Measurements from ENCODE around the gene UBE2E2. TPM values are rescaled to one million over a fixed set of nuclear protein-coding genes. Genes with fewer than 3 reads are reported as not detected.

The UBE2E2 gene
- total RNA-seq, 1 experiment from 2014 or later, result 54.9 TPM

GRCh38 chr3:23385327-23385726 lies 182.2 kb downstream of the UBE2E2 start (continued):
- TF ChIP-seq, protein P1, sequence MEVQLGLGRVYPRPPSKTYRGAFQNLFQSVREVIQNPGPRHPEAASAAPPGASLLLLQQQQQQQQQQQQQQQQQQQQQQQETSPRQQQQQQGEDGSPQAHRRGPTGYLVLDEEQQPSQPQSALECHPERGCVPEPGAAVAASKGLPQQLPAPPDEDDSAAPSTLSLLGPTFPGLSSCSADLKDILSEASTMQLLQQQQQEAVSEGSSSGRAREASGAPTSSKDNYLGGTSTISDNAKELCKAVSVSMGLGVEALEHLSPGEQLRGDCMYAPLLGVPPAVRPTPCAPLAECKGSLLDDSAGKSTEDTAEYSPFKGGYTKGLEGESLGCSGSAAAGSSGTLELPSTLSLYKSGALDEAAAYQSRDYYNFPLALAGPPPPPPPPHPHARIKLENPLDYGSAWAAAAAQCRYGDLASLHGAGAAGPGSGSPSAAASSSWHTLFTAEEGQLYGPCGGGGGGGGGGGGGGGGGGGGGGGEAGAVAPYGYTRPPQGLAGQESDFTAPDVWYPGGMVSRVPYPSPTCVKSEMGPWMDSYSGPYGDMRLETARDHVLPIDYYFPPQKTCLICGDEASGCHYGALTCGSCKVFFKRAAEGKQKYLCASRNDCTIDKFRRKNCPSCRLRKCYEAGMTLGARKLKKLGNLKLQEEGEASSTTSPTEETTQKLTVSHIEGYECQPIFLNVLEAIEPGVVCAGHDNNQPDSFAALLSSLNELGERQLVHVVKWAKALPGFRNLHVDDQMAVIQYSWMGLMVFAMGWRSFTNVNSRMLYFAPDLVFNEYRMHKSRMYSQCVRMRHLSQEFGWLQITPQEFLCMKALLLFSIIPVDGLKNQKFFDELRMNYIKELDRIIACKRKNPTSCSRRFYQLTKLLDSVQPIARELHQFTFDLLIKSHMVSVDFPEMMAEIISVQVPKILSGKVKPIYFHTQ (CRISPR knock-in tag; IDR thresholded peaks at IDR 0.05), result no peak
- no peak for TF ChIP-seq IRF2 (CRISPR knock-in tag; IDR thresholded peaks at IDR 0.05; ENCODE audit: borderline replicate concordance, low read depth)
- no peak for TF ChIP-seq PREB (CRISPR knock-in tag; IDR thresholded peaks at IDR 0.05; ENCODE audit: borderline replicate concordance)

GRCh38 chr3:23387286-23387918 lies 184.3 kb downstream of the UBE2E2 start:
- H3K9me3 Mint-ChIP-seq, result peaks cover 6% of the 10 kb centered on the region; the same call in 1 of the 2 replicates
- POLR2A ChIA-PET, result no interaction called here
- TF ChIP-seq TEAD4 (CRISPR knock-in tag; IDR thresholded peaks at IDR 0.05), result no peak
- no peak for TF ChIP-seq ESRRA (CRISPR knock-in tag; IDR thresholded peaks at IDR 0.05; ENCODE audit: borderline replicate concordance)
- no peak for TF ChIP-seq ATF3 (CRISPR knock-in tag; conservative IDR thresholded peaks at IDR 0.05)
- no peak for TF ChIP-seq ZNF219 (CRISPR knock-in tag; IDR thresholded peaks at IDR 0.05; ENCODE audit: borderline replicate concordance)
- TF ChIP-seq, protein P2, sequence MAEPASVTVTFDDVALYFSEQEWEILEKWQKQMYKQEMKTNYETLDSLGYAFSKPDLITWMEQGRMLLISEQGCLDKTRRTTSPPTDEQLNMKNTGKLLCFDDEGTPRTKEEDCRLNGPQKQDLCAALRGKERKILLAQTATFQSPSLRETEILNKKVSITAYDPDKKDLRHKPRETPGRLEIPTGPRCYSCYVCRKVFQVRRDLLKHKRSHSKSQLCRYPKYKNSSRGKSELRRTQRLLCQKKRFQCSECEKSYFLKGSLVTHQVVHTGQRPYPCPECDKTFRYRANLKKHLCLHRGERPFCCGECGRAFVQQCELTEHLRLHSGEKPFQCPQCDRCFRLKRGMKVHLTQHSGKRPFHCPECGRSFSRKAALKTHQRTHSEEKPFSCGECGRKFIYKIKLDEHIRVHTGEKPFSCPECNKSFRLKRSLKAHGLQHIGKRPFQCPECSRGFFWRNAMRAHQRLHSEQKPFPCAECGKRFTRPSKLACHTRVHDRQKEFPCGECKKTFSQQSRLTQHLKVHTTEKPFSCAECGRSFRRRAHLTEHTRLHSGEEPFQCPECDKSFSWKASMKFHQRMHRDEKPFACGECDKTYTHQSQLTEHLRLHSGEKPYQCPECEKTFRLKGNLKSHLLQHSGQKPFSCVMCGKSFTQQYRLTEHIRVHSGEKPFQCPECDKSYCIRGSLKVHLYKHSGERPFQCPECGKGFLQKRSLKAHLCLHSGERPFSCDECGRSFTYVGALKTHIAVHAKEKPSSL (CRISPR knock-in tag; conservative IDR thresholded peaks at IDR 0.05), result no peak
- TF ChIP-seq SMAD4 (CRISPR knock-in tag; IDR thresholded peaks at IDR 0.05), result no peak
- TF ChIP-seq ATF1 (CRISPR knock-in tag; IDR thresholded peaks at IDR 0.05), result no peak
- TF ChIP-seq PREB (CRISPR knock-in tag; IDR thresholded peaks at IDR 0.05; ENCODE audit: borderline replicate concordance), result no peak
- TF ChIP-seq CREM (CRISPR knock-in tag; IDR thresholded peaks at IDR 0.05), result no peak
- TF ChIP-seq USF2 (CRISPR knock-in tag; IDR thresholded peaks at IDR 0.05), result no peak
- no peak for TF ChIP-seq NFE2L1 (CRISPR knock-in tag; IDR thresholded peaks at IDR 0.05)
- no peak for TF ChIP-seq ZNF416 (CRISPR knock-in tag; IDR thresholded peaks at IDR 0.05)
- TF ChIP-seq GABPB1 (CRISPR knock-in tag; IDR thresholded peaks at IDR 0.05), result no peak
- TF ChIP-seq ZNF263 (CRISPR knock-in tag; IDR thresholded peaks at IDR 0.05; ENCODE audit: low read depth), result no peak
- TF ChIP-seq E2F4 (CRISPR knock-in tag; IDR thresholded peaks at IDR 0.05; ENCODE audit: borderline replicate concordance, low read depth), result no peak
- no peak for TF ChIP-seq CREB1 (CRISPR knock-in tag; IDR thresholded peaks at IDR 0.05)
- no peak for TF ChIP-seq SMAD3 (CRISPR knock-in tag; IDR thresholded peaks at IDR 0.05; ENCODE audit: borderline replicate concordance)
- TF ChIP-seq IRF1 (CRISPR knock-in tag; IDR thresholded peaks at IDR 0.05), result no peak
- no peak for TF ChIP-seq FOXK1 (CRISPR knock-in tag; IDR thresholded peaks at IDR 0.05)
- ATAC-seq, result no peak
- H3K27ac Mint-ChIP-seq, result no peak overlapping the region; the same call in 1 of the 2 replicates
- no peak for DNase-seq (ENCODE audit: low spot score)
- H3K36me3 Mint-ChIP-seq, result peaks cover 5% of the 10 kb centered on the region; the same call in 1 of the 2 replicates
- peaks cover 50% of the 10 kb centered on the region for H3K4me1 Mint-ChIP-seq
- no peaks in the 10 kb centered on the region for H3K27me3 Mint-ChIP-seq (ENCODE audit: low read depth)
- CTCF ChIA-PET, result no interaction called here
- no peak overlapping the region for H3K4me3 Mint-ChIP-seq

All from WTC11 (cell line).